Kidney epithelial cell (primary cell): ENCODE results near the gene CEMIP2. TPM values are rescaled to one million over a fixed set of nuclear protein-coding genes. Genes with fewer than 3 reads are reported as not detected.

Experiments used
- DNase-seq: peaks from one replicate; pipeline ENCODE4 v3.0.0-alpha.2; 2010; ENCODE audit warnings: low read depth
- H3K27me3 ChIP-seq: 2 replicates; pipeline ENCODE4 v1.6.0; 2011; ENCODE audit warnings: low read length; ENCODE audit not compliant: control insufficient read depth, insufficient read depth
- H3K36me3 ChIP-seq: 2 replicates; pipeline ENCODE4 v1.5.1; 2011; ENCODE audit warnings: low read length; ENCODE audit not compliant: control insufficient read depth, insufficient read depth
- H3K4me3 ChIP-seq: 2 replicates; pipeline ENCODE4 v1.5.1; 2011; ENCODE audit warnings: low read depth, mild to moderate bottlenecking, control low read depth, low read length
- CTCF ChIP-seq: IDR thresholded peaks from 2 replicates; pipeline ENCODE4 v1.5.1; 2011; ENCODE audit warnings: mild to moderate bottlenecking, moderate library complexity, low read length, control low read depth, inconsistent platforms; ENCODE audit not compliant: insufficient read depth, poor library complexity, severe bottlenecking
- total RNA-seq: library from RNA; depleted of rRNA; stranded (reverse); fragments of >200 nt; gene quantifications from 2 replicates; pipeline ENCODE4 v1.2.3, GENCODE V29; 2015

CEMIP2 gene
- total RNA-seq, 1 donor from 2014 or later = 41.8 TPM

GRCh38 chr9:71780953-71781352, 12.6 kb upstream of the CEMIP2 start:
- Histone ChIP-seq H3K36me3 (no peaks in the 10 kb centered on the region), H3K4me3 (no peak overlapping the region), H3K27me3 (no peaks in the 10 kb centered on the region)
- DNase-seq = no peak
- TF ChIP-seq CTCF = no peak

GRCh38 chr9:71778085-71778484, 9.8 kb upstream of the CEMIP2 start:
- DNase-seq = no peak
- no peak for TF ChIP-seq CTCF
- no peak overlapping the region for H3K4me3 ChIP-seq
- no peaks in the 10 kb centered on the region for H3K27me3 ChIP-seq
- no peaks in the 10 kb centered on the region for H3K36me3 ChIP-seq

- H3K4me3 ChIP-seq = no peak overlapping the region
- DNase-seq = no peak
- H3K27me3 ChIP-seq = no peaks in the 10 kb centered on the region
- no peaks in the 10 kb centered on the region for H3K36me3 ChIP-seq
- TF ChIP-seq CTCF = no peak
These were observed 6.6 kb upstream of the CEMIP2 start for GRCh38 chr9:71774920-71775319.

GRCh38 chr9:71772726-71773125, 4.4 kb upstream of the CEMIP2 start:
- H3K4me3 ChIP-seq = no peak overlapping the region
- no peak for DNase-seq
- no peaks in the 10 kb centered on the region for H3K27me3 ChIP-seq
- H3K36me3 ChIP-seq = no peaks in the 10 kb centered on the region
- no peak for TF ChIP-seq CTCF

GRCh38 chr9:71770170-71770569, 1.9 kb upstream of the CEMIP2 start:
- Histone ChIP-seq H3K4me3 (no peak overlapping the region), H3K36me3 (no peaks in the 10 kb centered on the region)
- TF ChIP-seq CTCF = no peak

More at GRCh38 chr9:71770170-71770569, 1.9 kb upstream of the CEMIP2 start:
- DNase-seq = no peak
- no peaks in the 10 kb centered on the region for H3K27me3 ChIP-seq
